T-helper 2 cell treated with Interferon-gamma antibody and Interleukin-4, amounts not matched to agents 5 μg/mL and 100 μg/mL, for 36 hours (primary cell): ENCODE data around the gene CHCHD6.

Experiments used
- DNase-seq: peaks from one replicate; pipeline ENCODE4 v3.0.0; 2021; ENCODE audit warnings: low spot score
- H3K27ac Mint-ChIP-seq: one replicate; pipeline ENCODE4 v1.8.0; 2021; ENCODE audit warnings: mild to moderate bottlenecking, mixed read lengths
- H3K27me3 Mint-ChIP-seq: one replicate; pipeline ENCODE4 v1.8.0; 2021; ENCODE audit warnings: low read depth, mixed read lengths
- H3K36me3 Mint-ChIP-seq: one replicate; pipeline ENCODE4 v1.8.0; 2021; ENCODE audit warnings: low read depth, mixed read lengths
- H3K4me1 Mint-ChIP-seq: one replicate; pipeline ENCODE4 v1.8.0; 2021; ENCODE audit warnings: low read depth, mixed read lengths
- H3K4me3 Mint-ChIP-seq: one replicate; pipeline ENCODE4 v1.8.0; 2022; ENCODE audit warnings: mild to moderate bottlenecking, moderate library complexity, mixed read lengths
- H3K9me3 Mint-ChIP-seq: one replicate; pipeline ENCODE4 v1.8.0; 2021; ENCODE audit warnings: mixed read lengths

The CHCHD6 gene

GRCh38 chr3:126901631-126902030 lies 197.6 kb downstream of the CHCHD6 start:
- DNase-seq: no peak
- no peaks in the 10 kb centered on the region for H3K4me1 Mint-ChIP-seq
- H3K36me3 Mint-ChIP-seq: no peaks in the 10 kb centered on the region
- H3K4me3 Mint-ChIP-seq: no peak overlapping the region
- H3K27ac Mint-ChIP-seq: no peak overlapping the region
- peaks cover 8% of the 10 kb centered on the region for H3K27me3 Mint-ChIP-seq
- H3K9me3 Mint-ChIP-seq: no peaks in the 10 kb centered on the region

GRCh38 chr3:126903521-126903920 lies 199.5 kb downstream of the CHCHD6 start:
- Mint-ChIP-seq H3K4me3 (no peak overlapping the region), H3K27ac (no peak overlapping the region), H3K36me3 (no peaks in the 10 kb centered on the region), H3K27me3 (peaks cover 8% of the 10 kb centered on the region), H3K4me1 (peaks cover 4% of the 10 kb centered on the region), H3K9me3 (no peaks in the 10 kb centered on the region)
- no peak for DNase-seq

GRCh38 chr3:126907557-126907956 lies 203.5 kb downstream of the CHCHD6 start:
- peaks cover 9% of the 10 kb centered on the region for H3K27me3 Mint-ChIP-seq
- peaks cover 38% of the 10 kb centered on the region for H3K4me1 Mint-ChIP-seq
- H3K9me3 Mint-ChIP-seq: peaks cover 3% of the 10 kb centered on the region
- DNase-seq: no peak
- peaks cover 8% of the 10 kb centered on the region for H3K36me3 Mint-ChIP-seq
- no peak overlapping the region for H3K4me3 Mint-ChIP-seq
- H3K27ac Mint-ChIP-seq: no peak overlapping the region

- peaks cover 8% of the 10 kb centered on the region for H3K36me3 Mint-ChIP-seq
- peaks cover 3% of the 10 kb centered on the region for H3K9me3 Mint-ChIP-seq
- H3K27me3 Mint-ChIP-seq: peaks cover 9% of the 10 kb centered on the region
- no peak for DNase-seq
- H3K4me1 Mint-ChIP-seq: peaks cover 44% of the 10 kb centered on the region
- H3K27ac Mint-ChIP-seq: no peak overlapping the region
- peak overlapping the region; percentile 22 for H3K4me3 Mint-ChIP-seq
These were observed 204.8 kb downstream of the CHCHD6 start for GRCh38 chr3:126908752-126909275.

GRCh38 chr3:126910231-126910630 lies 206.2 kb downstream of the CHCHD6 start:
- H3K4me3 Mint-ChIP-seq: peak overlapping the region; percentile 80

GRCh38 chr3:126911162-126912026 lies 207.4 kb downstream of the CHCHD6 start:
- H3K27me3 Mint-ChIP-seq: peaks cover 8% of the 10 kb centered on the region

More at GRCh38 chr3:126910231-126910630, 206.2 kb downstream of the CHCHD6 start:
- DNase-seq: no peak
- Mint-ChIP-seq H3K9me3 (peaks cover 3% of the 10 kb centered on the region), H3K27ac (peak overlapping the region; percentile 19), H3K4me1 (peaks cover 51% of the 10 kb centered on the region), H3K36me3 (peaks cover 8% of the 10 kb centered on the region), H3K27me3 (peaks cover 9% of the 10 kb centered on the region)

GRCh38 chr3:126912027-126912422 lies 208.0 kb downstream of the CHCHD6 start:
- H3K27ac Mint-ChIP-seq: peak overlapping the region; percentile 88

More at GRCh38 chr3:126911162-126912026, 207.4 kb downstream of the CHCHD6 start:
- DNase-seq: peak; percentile 84
- Mint-ChIP-seq H3K36me3 (peaks cover 8% of the 10 kb centered on the region), H3K9me3 (peaks cover 3% of the 10 kb centered on the region), H3K4me1 (peaks cover 51% of the 10 kb centered on the region), H3K4me3 (peak overlapping the region; percentile 80), H3K27ac (peak overlapping the region; percentile 88)

GRCh38 chr3:126912491-126913195 lies 208.6 kb downstream of the CHCHD6 start:
- H3K27ac Mint-ChIP-seq: no peak overlapping the region
- H3K9me3 Mint-ChIP-seq: peaks cover 3% of the 10 kb centered on the region
- no peak for DNase-seq
- peaks cover 8% of the 10 kb centered on the region for H3K36me3 Mint-ChIP-seq
- H3K4me3 Mint-ChIP-seq: peak overlapping the region; percentile 80
- peaks cover 53% of the 10 kb centered on the region for H3K4me1 Mint-ChIP-seq
- H3K27me3 Mint-ChIP-seq: peaks cover 6% of the 10 kb centered on the region

More at GRCh38 chr3:126912027-126912422, 208.0 kb downstream of the CHCHD6 start:
- H3K4me1 Mint-ChIP-seq: peaks cover 51% of the 10 kb centered on the region
- peaks cover 3% of the 10 kb centered on the region for H3K9me3 Mint-ChIP-seq
- peaks cover 6% of the 10 kb centered on the region for H3K27me3 Mint-ChIP-seq
- no peak for DNase-seq
- H3K4me3 Mint-ChIP-seq: peak overlapping the region; percentile 80
- peaks cover 8% of the 10 kb centered on the region for H3K36me3 Mint-ChIP-seq

GRCh38 chr3:126913524-126913923 lies 209.5 kb downstream of the CHCHD6 start:
- DNase-seq: peak; percentile 28
- H3K27ac Mint-ChIP-seq: no peak overlapping the region
- H3K9me3 Mint-ChIP-seq: peaks cover 3% of the 10 kb centered on the region
- peaks cover 8% of the 10 kb centered on the region for H3K36me3 Mint-ChIP-seq
- peaks cover 49% of the 10 kb centered on the region for H3K4me1 Mint-ChIP-seq
- peaks cover 7% of the 10 kb centered on the region for H3K27me3 Mint-ChIP-seq
- H3K4me3 Mint-ChIP-seq: peak overlapping the region; percentile 16

- peaks cover 42% of the 10 kb centered on the region for H3K4me1 Mint-ChIP-seq
- peaks cover 8% of the 10 kb centered on the region for H3K36me3 Mint-ChIP-seq
- peak overlapping the region; percentile 8 for H3K27ac Mint-ChIP-seq
- H3K9me3 Mint-ChIP-seq: peaks cover 3% of the 10 kb centered on the region
- DNase-seq: no peak
- H3K27me3 Mint-ChIP-seq: peaks cover 5% of the 10 kb centered on the region
- no peak overlapping the region for H3K4me3 Mint-ChIP-seq
These were observed 210.2 kb downstream of the CHCHD6 start for GRCh38 chr3:126914226-126914625.

GRCh38 chr3:126915015-126915414 lies 211.0 kb downstream of the CHCHD6 start:
- no peak for DNase-seq
- Mint-ChIP-seq H3K36me3 (peaks cover 5% of the 10 kb centered on the region), H3K27ac (no peak overlapping the region), H3K9me3 (peaks cover 7% of the 10 kb centered on the region), H3K4me1 (peaks cover 39% of the 10 kb centered on the region), H3K4me3 (no peak overlapping the region), H3K27me3 (peaks cover 6% of the 10 kb centered on the region)

- H3K36me3 Mint-ChIP-seq: peaks cover 3% of the 10 kb centered on the region
These were observed 212.5 kb downstream of the CHCHD6 start for GRCh38 chr3:126916546-126916945.

GRCh38 chr3:126917232-126917804 lies 213.3 kb downstream of the CHCHD6 start:
- H3K4me3 Mint-ChIP-seq: no peak overlapping the region
- H3K27ac Mint-ChIP-seq: no peak overlapping the region
- H3K36me3 Mint-ChIP-seq: peaks cover 3% of the 10 kb centered on the region
- DNase-seq: no peak
- peaks cover 9% of the 10 kb centered on the region for H3K27me3 Mint-ChIP-seq
- peaks cover 17% of the 10 kb centered on the region for H3K4me1 Mint-ChIP-seq
- peaks cover 4% of the 10 kb centered on the region for H3K9me3 Mint-ChIP-seq

More at GRCh38 chr3:126916546-126916945, 212.5 kb downstream of the CHCHD6 start:
- peaks cover 4% of the 10 kb centered on the region for H3K9me3 Mint-ChIP-seq
- no peak overlapping the region for H3K27ac Mint-ChIP-seq
- H3K4me1 Mint-ChIP-seq: peaks cover 24% of the 10 kb centered on the region
- H3K4me3 Mint-ChIP-seq: no peak overlapping the region
- H3K27me3 Mint-ChIP-seq: peaks cover 9% of the 10 kb centered on the region
- no peak for DNase-seq
